CD4-positive, alpha-beta T cell treated with Interleukin-6 at 100 ng/mL for 8 hours (primary cell): ENCODE measurements around the gene ETV4.

Experiments used
- DNase-seq: peaks from one replicate; pipeline ENCODE4 v3.0.0-alpha.2; 2020; ENCODE audit warnings: mixed read lengths, low spot score

ETV4 gene

GRCh38 chr17:43572368-43572980 is 26.3 kb upstream of the ETV4 start:
- no peak for DNase-seq

- DNase-seq, result no peak
Observed at GRCh38 chr17:43570518-43570928, 24.4 kb upstream of the ETV4 start.

GRCh38 chr17:43568506-43569082 is 22.5 kb upstream of the ETV4 start:
- no peak for DNase-seq

GRCh38 chr17:43563600-43564594 is 17.8 kb upstream of the ETV4 start:
- DNase-seq, result no peak

- no peak for DNase-seq
Observed at GRCh38 chr17:43562679-43563599, 16.8 kb upstream of the ETV4 start.

GRCh38 chr17:43560461-43561427 is 14.6 kb upstream of the ETV4 start:
- DNase-seq, result no peak

- no peak for DNase-seq
Observed at GRCh38 chr17:43559161-43559816, 13.1 kb upstream of the ETV4 start.

GRCh38 chr17:43558805-43559160 is 12.6 kb upstream of the ETV4 start:
- DNase-seq, result no peak

- DNase-seq, result no peak
Observed at GRCh38 chr17:43556292-43556691, 10.2 kb upstream of the ETV4 start.

GRCh38 chr17:43554857-43555256 is 8.7 kb upstream of the ETV4 start:
- DNase-seq, result no peak

GRCh38 chr17:43553573-43553972 is 7.4 kb upstream of the ETV4 start:
- no peak for DNase-seq

GRCh38 chr17:43552229-43552837 is 6.2 kb upstream of the ETV4 start:
- no peak for DNase-seq

- DNase-seq, result no peak
Observed at GRCh38 chr17:43550754-43551153, 4.6 kb upstream of the ETV4 start.

- no peak for DNase-seq
Observed at GRCh38 chr17:43549496-43549895, 3.4 kb upstream of the ETV4 start.

- no peak for DNase-seq
Observed at GRCh38 chr17:43548689-43549379, 2.7 kb upstream of the ETV4 start.

GRCh38 chr17:43547659-43548256 is 1.6 kb upstream of the ETV4 start:
- no peak for DNase-seq

GRCh38 chr17:43547189-43547550 is 1.0 kb upstream of the ETV4 start:
- DNase-seq, result no peak

GRCh38 chr17:43545383-43545632 is 832 bp downstream of the ETV4 start:
- DNase-seq, result no peak
